ENCODE measurements around the gene ETV6.

- no peak for TF ChIP-seq CTCF (IDR thresholded peaks at IDR 0.05)
- no peak for TF ChIP-seq POLR2A (IDR thresholded peaks at IDR 0.05)
Observed at GRCh38 chr12:11738450-11738849, 89.0 kb downstream of the ETV6 start.

Measured in testis (tissue), 2 donors.